ENCODE data around the gene PARK7. TPM values are rescaled to one million over a fixed set of nuclear protein-coding genes. Genes with fewer than 3 reads are reported as not detected.

The PARK7 gene
- total RNA-seq, 1 experiment from 2014 or later: 448 TPM

DNA sequence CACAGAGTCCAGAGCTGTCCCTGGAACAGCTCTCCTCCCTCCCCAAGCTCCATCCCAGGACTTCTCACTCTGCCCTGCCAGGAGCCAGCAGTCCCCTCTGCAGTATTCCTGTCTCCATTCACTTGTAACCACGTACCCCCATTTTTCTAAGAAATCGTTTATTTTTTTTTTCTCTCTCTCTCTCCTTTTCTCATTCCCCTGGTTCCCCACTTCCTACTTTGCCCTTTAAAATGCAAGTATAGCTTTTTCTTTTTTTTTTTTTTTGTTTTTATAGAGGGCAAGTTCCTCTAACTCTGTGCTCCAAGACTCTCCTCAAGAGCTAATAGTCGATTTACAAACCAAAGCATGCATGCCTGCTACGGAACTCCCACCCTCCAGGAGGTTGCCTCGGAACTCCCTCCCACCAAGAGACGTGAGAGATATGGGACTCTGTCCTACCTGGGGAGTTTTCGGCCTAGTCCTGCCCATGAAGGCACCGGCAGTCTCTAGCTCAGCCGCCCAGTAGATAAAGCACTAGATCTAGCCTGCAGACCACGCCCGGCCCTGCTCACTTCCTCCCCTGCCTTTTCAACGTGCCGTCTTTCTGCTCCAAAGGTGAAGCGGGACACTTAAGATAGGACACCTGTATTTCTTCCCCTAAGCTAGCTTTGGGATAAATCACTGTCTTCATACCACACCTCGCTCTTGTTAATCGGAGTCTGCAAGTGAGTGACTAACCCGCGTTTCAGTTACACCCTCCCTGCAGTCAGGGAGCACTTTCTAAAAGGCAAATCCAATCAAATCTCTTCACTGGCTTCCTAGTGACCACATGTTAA is 48.6 kb upstream of the PARK7 start:
- ChIA-PET CTCF (interaction anchor here (0.6 to 0.7 kb wide), 3 partner anchors 20 to 730 kb away, joined by 3 to 10 read pairs (median 5); no protein-coding TSS in a partner anchor), POLR2A (interaction anchor here (0.5 to 0.7 kb wide), 7 partner anchors 8 to 231 kb away, joined by 3 to 7 read pairs (median 3); no protein-coding TSS in a partner anchor)
- DNase-seq (ENCODE audit: low read depth, low spot score) (no peak), ATAC-seq (peak; percentile 70; the same call in 1 of the 2 replicates)
- H3K4me1 ChIP-seq (ENCODE audit: control insufficient read depth, insufficient read depth, low read length): peaks cover 6% of the 10 kb centered on the region; the same call in 1 of the 2 replicates
- TF ChIP-seq POLR2AphosphoS5 (IDR thresholded peaks at IDR 0.05; ENCODE audit: low read depth, low read length) (no peak), TCF7L2 (IDR thresholded peaks at IDR 0.05; ENCODE audit: low read depth, low read length) (no peak)
- intact Hi-C loops (cut with micrococcal nuclease; ENCODE audit: unreplicated experiment) (no loop called here), in situ Hi-C loops (cut with HindIII; ENCODE audit: low pct_unique_long_range_greater_than_20kb, low sequenced_read_pairs) (no loop called here)
- no TSS peak for BruUV-seq (replicated peaks)
- no peaks in the 10 kb centered on the region for H3K9me3 ChIP-seq (ENCODE audit: control insufficient read depth, insufficient read depth, low read depth, low read length)
- H3K4me3 ChIP-seq (ENCODE audit: low read depth in 2 of 2, low read length in 2 of 2): peak overlapping the region in 1 of 2 experiments; percentile 29; a peak in 3 of 4 replicates
- no peak overlapping the region for H3K27ac ChIP-seq (ENCODE audit: low read length)
- H3K36me3 ChIP-seq (ENCODE audit: control insufficient read depth, insufficient read depth, low read length): no peaks in the 10 kb centered on the region
- no peaks in the 10 kb centered on the region for H3K27me3 ChIP-seq (ENCODE audit: control insufficient read depth, insufficient read depth, low read length)

DNA sequence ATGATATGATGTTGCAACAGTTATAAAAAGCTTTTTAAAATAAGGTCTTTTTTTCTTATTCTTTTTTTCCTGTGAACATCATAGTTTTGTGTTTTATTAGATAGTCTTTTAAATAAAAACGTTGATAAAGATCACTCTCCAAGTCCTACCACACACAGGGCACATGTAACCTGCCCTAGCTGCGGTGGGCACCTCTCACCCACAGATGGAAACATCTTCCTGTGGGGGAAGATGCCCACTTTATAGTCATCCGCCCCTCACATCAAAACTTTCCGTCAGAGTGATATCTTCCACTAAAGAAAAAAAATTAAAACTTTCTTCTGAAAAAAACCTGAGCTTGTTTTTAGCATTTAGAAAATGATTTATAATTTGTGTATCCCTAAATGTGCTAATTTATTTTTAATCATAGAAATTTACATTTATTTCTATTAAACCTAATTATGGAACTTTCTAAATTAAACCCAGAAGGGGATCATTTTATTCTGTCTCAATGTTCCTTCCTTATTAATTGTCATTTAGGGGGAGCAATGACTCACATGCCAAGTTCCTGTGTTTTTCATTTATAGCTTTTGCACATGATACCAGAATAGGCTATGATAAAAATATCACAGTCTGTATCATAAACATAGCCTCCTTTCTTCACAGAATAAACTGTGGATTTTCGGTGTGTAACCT is 45.5 kb upstream of the PARK7 start:
- no peaks in the 10 kb centered on the region for H3K27me3 ChIP-seq (ENCODE audit: control insufficient read depth, insufficient read depth, low read length)
- in situ Hi-C loops (cut with HindIII; ENCODE audit: low pct_unique_long_range_greater_than_20kb, low sequenced_read_pairs): no loop called here
- peaks cover 6% of the 10 kb centered on the region; the same call in 1 of the 2 replicates for H3K4me1 ChIP-seq (ENCODE audit: control insufficient read depth, insufficient read depth, low read length)
- no peak for ATAC-seq
- intact Hi-C loops (cut with micrococcal nuclease; ENCODE audit: unreplicated experiment): no loop called here
- H3K36me3 ChIP-seq (ENCODE audit: control insufficient read depth, insufficient read depth, low read length): no peaks in the 10 kb centered on the region
- H3K9me3 ChIP-seq (ENCODE audit: control insufficient read depth, insufficient read depth, low read depth, low read length): no peaks in the 10 kb centered on the region
- CTCF ChIA-PET: no interaction called here
- POLR2A ChIA-PET: interaction anchor here (0.6 kb wide), 1 partner anchor 12 kb away, joined by 4 read pairs; no protein-coding TSS in a partner anchor
- H3K27ac ChIP-seq (ENCODE audit: low read length): no peak overlapping the region
- no TSS peak for BruUV-seq (replicated peaks)
- DNase-seq (ENCODE audit: low read depth, low spot score): no peak
- TF ChIP-seq TCF7L2 (IDR thresholded peaks at IDR 0.05; ENCODE audit: low read depth, low read length) (no peak), SIN3A (IDR thresholded peaks at IDR 0.05; ENCODE audit: borderline replicate concordance, insufficient read depth, low read depth, low read length) (no peak), POLR2AphosphoS5 (IDR thresholded peaks at IDR 0.05; ENCODE audit: low read depth, low read length) (no peak)
- TF ChIP-seq, protein P1, sequence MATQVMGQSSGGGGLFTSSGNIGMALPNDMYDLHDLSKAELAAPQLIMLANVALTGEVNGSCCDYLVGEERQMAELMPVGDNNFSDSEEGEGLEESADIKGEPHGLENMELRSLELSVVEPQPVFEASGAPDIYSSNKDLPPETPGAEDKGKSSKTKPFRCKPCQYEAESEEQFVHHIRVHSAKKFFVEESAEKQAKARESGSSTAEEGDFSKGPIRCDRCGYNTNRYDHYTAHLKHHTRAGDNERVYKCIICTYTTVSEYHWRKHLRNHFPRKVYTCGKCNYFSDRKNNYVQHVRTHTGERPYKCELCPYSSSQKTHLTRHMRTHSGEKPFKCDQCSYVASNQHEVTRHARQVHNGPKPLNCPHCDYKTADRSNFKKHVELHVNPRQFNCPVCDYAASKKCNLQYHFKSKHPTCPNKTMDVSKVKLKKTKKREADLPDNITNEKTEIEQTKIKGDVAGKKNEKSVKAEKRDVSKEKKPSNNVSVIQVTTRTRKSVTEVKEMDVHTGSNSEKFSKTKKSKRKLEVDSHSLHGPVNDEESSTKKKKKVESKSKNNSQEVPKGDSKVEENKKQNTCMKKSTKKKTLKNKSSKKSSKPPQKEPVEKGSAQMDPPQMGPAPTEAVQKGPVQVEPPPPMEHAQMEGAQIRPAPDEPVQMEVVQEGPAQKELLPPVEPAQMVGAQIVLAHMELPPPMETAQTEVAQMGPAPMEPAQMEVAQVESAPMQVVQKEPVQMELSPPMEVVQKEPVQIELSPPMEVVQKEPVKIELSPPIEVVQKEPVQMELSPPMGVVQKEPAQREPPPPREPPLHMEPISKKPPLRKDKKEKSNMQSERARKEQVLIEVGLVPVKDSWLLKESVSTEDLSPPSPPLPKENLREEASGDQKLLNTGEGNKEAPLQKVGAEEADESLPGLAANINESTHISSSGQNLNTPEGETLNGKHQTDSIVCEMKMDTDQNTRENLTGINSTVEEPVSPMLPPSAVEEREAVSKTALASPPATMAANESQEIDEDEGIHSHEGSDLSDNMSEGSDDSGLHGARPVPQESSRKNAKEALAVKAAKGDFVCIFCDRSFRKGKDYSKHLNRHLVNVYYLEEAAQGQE (IDR thresholded peaks at IDR 0.05; ENCODE audit: insufficient read depth in 1 of 2, low read depth in 2 of 2, low read length in 1 of 2): no peak
- TF ChIP-seq, protein P2, sequence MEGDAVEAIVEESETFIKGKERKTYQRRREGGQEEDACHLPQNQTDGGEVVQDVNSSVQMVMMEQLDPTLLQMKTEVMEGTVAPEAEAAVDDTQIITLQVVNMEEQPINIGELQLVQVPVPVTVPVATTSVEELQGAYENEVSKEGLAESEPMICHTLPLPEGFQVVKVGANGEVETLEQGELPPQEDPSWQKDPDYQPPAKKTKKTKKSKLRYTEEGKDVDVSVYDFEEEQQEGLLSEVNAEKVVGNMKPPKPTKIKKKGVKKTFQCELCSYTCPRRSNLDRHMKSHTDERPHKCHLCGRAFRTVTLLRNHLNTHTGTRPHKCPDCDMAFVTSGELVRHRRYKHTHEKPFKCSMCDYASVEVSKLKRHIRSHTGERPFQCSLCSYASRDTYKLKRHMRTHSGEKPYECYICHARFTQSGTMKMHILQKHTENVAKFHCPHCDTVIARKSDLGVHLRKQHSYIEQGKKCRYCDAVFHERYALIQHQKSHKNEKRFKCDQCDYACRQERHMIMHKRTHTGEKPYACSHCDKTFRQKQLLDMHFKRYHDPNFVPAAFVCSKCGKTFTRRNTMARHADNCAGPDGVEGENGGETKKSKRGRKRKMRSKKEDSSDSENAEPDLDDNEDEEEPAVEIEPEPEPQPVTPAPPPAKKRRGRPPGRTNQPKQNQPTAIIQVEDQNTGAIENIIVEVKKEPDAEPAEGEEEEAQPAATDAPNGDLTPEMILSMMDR (IDR thresholded peaks at IDR 0.05): no peak
- no peak overlapping the region for H3K4me3 ChIP-seq (ENCODE audit: low read depth in 2 of 2, low read length in 2 of 2)

Data from Panc1 (cell line).